Measurements from ENCODE around the gene OR2T10. TPM values are rescaled to one million over a fixed set of nuclear protein-coding genes. Genes with fewer than 3 reads are reported as not detected.
"Not testable (repeated sequence)": the region's sequence is repeated elsewhere in the genome, so short reads cannot be mapped to it uniquely, and the experiment has no call there.

OR2T10 gene
- total and polyA plus RNA-seq, 9 donors, result not detected

DNA sequence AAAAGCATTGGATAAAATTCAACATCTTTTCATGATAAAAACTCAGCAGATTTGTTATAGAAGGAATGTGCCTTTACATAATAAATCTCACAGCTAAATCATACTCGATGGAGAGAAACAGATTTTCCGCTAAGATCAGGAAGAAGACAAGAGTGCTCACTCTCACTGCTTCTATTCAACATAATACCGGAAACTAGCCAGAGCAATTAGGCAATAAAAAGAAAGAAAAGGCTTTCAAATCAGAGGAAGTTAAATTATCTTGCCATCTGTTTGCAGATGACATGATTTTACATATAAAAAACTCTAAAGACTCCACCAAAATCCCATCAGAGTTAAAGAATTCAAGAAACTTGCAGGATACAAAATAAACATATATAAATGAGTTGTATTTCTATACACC is 26.7 kb downstream of the OR2T10 start:
- not testable (repeated sequence) for H3K27ac ChIP-seq (ENCODE audit: low read length); H3K27me3 ChIP-seq (ENCODE audit: control insufficient read depth, insufficient read depth, low read length); DNase-seq; H3K9me3 ChIP-seq (replicated peaks; ENCODE audit: control insufficient read depth, low read depth, low read length); H3K4me1 ChIP-seq (ENCODE audit: control insufficient read depth, insufficient read depth, low read length); H3K4me3 ChIP-seq (ENCODE audit: low read length); H3K36me3 ChIP-seq (ENCODE audit: control insufficient read depth, insufficient read depth, low read length)
- no CpG with 5 or more reads among the region's 3 CpGs for WGBS (ENCODE audit: insufficient coverage)

- DNase-seq; H3K27ac ChIP-seq (ENCODE audit: low read length); H3K36me3 ChIP-seq (ENCODE audit: control insufficient read depth, insufficient read depth, low read length); H3K9me3 ChIP-seq (replicated peaks; ENCODE audit: control insufficient read depth, low read depth, low read length); H3K27me3 ChIP-seq (ENCODE audit: control insufficient read depth, insufficient read depth, low read length); H3K4me1 ChIP-seq (ENCODE audit: control insufficient read depth, insufficient read depth, low read length); H3K4me3 ChIP-seq (ENCODE audit: low read length): not testable (repeated sequence)
- no CpG with 5 or more reads among the region's 2 CpGs for WGBS (ENCODE audit: insufficient coverage)
Measured at GRCh38 chr1:248569049-248569448, 28.5 kb downstream of the OR2T10 start.

DNA sequence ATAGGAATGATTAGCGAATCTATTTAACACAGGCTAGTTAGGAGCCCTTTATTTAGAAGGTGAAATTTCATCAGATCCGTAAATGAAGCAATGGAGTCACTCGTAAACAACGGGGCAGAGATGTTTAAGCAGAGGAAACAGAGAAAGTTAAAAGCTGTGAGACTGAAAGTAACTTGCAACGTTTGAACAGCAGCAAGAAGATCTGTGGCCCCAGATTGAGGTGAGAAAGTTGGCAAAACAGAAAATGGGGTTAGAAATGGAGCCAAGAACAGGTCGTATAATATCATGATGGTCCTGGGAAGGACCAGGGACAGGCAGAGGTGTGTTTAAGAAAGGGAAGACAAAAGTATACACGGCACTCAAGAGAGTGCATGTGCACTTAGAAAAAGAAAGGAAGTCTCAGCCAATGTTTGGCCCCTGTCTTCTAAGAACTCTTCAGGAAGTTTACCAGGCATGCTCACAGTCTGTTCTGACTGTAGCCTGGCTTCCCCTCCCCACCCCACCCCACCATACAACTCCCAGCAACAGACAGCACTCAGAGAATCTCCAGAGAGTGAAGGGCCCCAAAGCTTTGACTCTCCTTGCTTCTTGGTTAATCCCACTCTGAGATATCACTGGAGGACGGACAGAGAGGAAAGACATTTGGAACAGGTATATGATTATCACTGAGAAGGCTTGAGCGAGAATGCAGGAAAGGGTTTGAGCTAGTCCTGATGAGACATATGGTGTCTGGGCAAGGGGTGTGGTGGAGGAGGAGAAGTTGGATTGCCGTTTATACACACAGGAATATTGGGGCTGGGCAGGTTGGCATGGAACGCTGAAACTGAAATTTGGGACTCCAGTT is 31.7 kb downstream of the OR2T10 start:
- 67% methylated on average over 6 of the region's 11 CpGs for WGBS (ENCODE audit: insufficient coverage)
- not testable (repeated sequence) for H3K9me3 ChIP-seq (replicated peaks; ENCODE audit: control insufficient read depth, low read depth, low read length); H3K4me1 ChIP-seq (ENCODE audit: control insufficient read depth, insufficient read depth, low read length); H3K4me3 ChIP-seq (ENCODE audit: low read length); H3K27ac ChIP-seq (ENCODE audit: low read length); DNase-seq; H3K27me3 ChIP-seq (ENCODE audit: control insufficient read depth, insufficient read depth, low read length); H3K36me3 ChIP-seq (ENCODE audit: control insufficient read depth, insufficient read depth, low read length)

GRCh38 chr1:248562672-248563071 is 34.8 kb downstream of the OR2T10 start, which contains the start of gene OR2T29:
OR2T29 (minus strand) TSS chr1:248562772; CDS start chr1:248559491, 3,281 bp downstream.
- no CpG with 5 or more reads among the region's 3 CpGs for WGBS (ENCODE audit: insufficient coverage)
- H3K4me1 ChIP-seq (ENCODE audit: control insufficient read depth, insufficient read depth, low read length); H3K4me3 ChIP-seq (ENCODE audit: low read length); DNase-seq; H3K27ac ChIP-seq (ENCODE audit: low read length); H3K27me3 ChIP-seq (ENCODE audit: control insufficient read depth, insufficient read depth, low read length); H3K9me3 ChIP-seq (replicated peaks; ENCODE audit: control insufficient read depth, low read depth, low read length); H3K36me3 ChIP-seq (ENCODE audit: control insufficient read depth, insufficient read depth, low read length): not testable (repeated sequence)

GRCh38 chr1:248551027-248551426 is 46.5 kb downstream of the OR2T10 start:
- no CpG with 5 or more reads among the region's 6 CpGs for WGBS (ENCODE audit: insufficient coverage)
- H3K9me3 ChIP-seq (replicated peaks; ENCODE audit: control insufficient read depth, low read depth, low read length); H3K4me1 ChIP-seq (ENCODE audit: control insufficient read depth, insufficient read depth, low read length); H3K36me3 ChIP-seq (ENCODE audit: control insufficient read depth, insufficient read depth, low read length); DNase-seq; H3K4me3 ChIP-seq (ENCODE audit: low read length); H3K27me3 ChIP-seq (ENCODE audit: control insufficient read depth, insufficient read depth, low read length); H3K27ac ChIP-seq (ENCODE audit: low read length): not testable (repeated sequence)

DNA sequence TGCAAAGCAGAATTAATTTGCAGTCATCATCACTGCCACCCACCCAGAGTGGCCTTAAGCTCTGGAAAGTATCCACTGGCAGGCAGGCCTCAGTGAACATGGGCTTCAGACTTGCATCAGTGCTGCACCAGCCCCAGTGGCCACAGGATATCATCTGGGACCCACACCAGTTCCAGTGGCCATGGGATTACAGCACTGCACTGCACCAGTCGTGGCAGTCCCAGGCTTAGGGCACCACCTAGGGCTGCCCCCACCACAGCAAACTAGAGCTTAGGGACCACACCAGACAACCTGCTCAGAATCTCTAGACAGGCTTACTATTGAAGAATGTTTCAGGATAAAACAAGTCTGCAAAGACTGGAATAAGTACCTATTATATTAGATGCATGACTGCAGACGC is 50.1 kb downstream of the OR2T10 start:
- DNase-seq; H3K27ac ChIP-seq (ENCODE audit: low read length); H3K27me3 ChIP-seq (ENCODE audit: control insufficient read depth, insufficient read depth, low read length); H3K36me3 ChIP-seq (ENCODE audit: control insufficient read depth, insufficient read depth, low read length); H3K9me3 ChIP-seq (replicated peaks; ENCODE audit: control insufficient read depth, low read depth, low read length); H3K4me1 ChIP-seq (ENCODE audit: control insufficient read depth, insufficient read depth, low read length); H3K4me3 ChIP-seq (ENCODE audit: low read length): not testable (repeated sequence)
- WGBS (ENCODE audit: insufficient coverage), result no CpG with 5 or more reads among the region's 2 CpGs

Other genes starting within 250 kb of the OR2T10 start
- gene OR14C36, start 248.9 kb downstream of the OR2T10 start, total RNA-seq, result not detected
- gene OR14C36, start 248.9 kb downstream of the OR2T10 start, polyA plus RNA-seq (ENCODE audit: insufficient read depth in 1 of 8, insufficient read length in 8 of 8, low replicate concordance in 1 of 8), result not detected
- not detected for gene OR2T4, start 236.0 kb downstream of the OR2T10 start, total RNA-seq
- not detected for gene OR2T4, start 236.0 kb downstream of the OR2T10 start, polyA plus RNA-seq (ENCODE audit: insufficient read depth in 1 of 8, insufficient read length in 8 of 8, low replicate concordance in 1 of 8)
- not detected for gene OR2T6, start 222.0 kb downstream of the OR2T10 start, total RNA-seq
- gene OR2T6, start 222.0 kb downstream of the OR2T10 start, polyA plus RNA-seq (ENCODE audit: insufficient read depth in 1 of 8, insufficient read length in 8 of 8, low replicate concordance in 1 of 8), result not detected
- gene OR2T1, start 194.7 kb downstream of the OR2T10 start, total RNA-seq, result not detected
- not detected for gene OR2T1, start 194.7 kb downstream of the OR2T10 start, polyA plus RNA-seq (ENCODE audit: insufficient read depth in 1 of 8, insufficient read length in 8 of 8, low replicate concordance in 1 of 8)
- gene OR2T2, start 152.1 kb downstream of the OR2T10 start, total RNA-seq, result not detected
- under 1 TPM in 1 of 8 donors, not detected in 7; 0.06 TPM for gene OR2T2, start 152.1 kb downstream of the OR2T10 start, polyA plus RNA-seq (ENCODE audit: insufficient read depth in 1 of 8, insufficient read length in 8 of 8, low replicate concordance in 1 of 8)
- gene OR2T3, start 124.3 kb downstream of the OR2T10 start, total RNA-seq, result not detected
- gene OR2T3, start 124.3 kb downstream of the OR2T10 start, polyA plus RNA-seq (ENCODE audit: insufficient read depth in 1 of 8, insufficient read length in 8 of 8, low replicate concordance in 1 of 8), result not detected
- gene OR2T5, start 109.1 kb downstream of the OR2T10 start, total RNA-seq, result not detected
- gene OR2T5, start 109.1 kb downstream of the OR2T10 start, polyA plus RNA-seq (ENCODE audit: insufficient read depth in 1 of 8, insufficient read length in 8 of 8, low replicate concordance in 1 of 8), result not detected
- not detected for gene OR2G6, start 89.6 kb downstream of the OR2T10 start, total RNA-seq
- under 1 TPM in 1 of 8 donors, not detected in 7; 0.06 TPM for gene OR2G6, start 89.6 kb downstream of the OR2T10 start, polyA plus RNA-seq (ENCODE audit: insufficient read depth in 1 of 8, insufficient read length in 8 of 8, low replicate concordance in 1 of 8)
- gene OR2T29, start 34.9 kb downstream of the OR2T10 start, total RNA-seq, result not detected
- gene OR2T29, start 34.9 kb downstream of the OR2T10 start, polyA plus RNA-seq (ENCODE audit: insufficient read depth in 1 of 8, insufficient read length in 8 of 8, low replicate concordance in 1 of 8), result not detected
- not detected for gene OR2T34, start 22.9 kb downstream of the OR2T10 start, total RNA-seq
- not detected for gene OR2T34, start 22.9 kb downstream of the OR2T10 start, polyA plus RNA-seq (ENCODE audit: insufficient read depth in 1 of 8, insufficient read length in 8 of 8, low replicate concordance in 1 of 8)
- gene OR2T11, start 37.4 kb upstream of the OR2T10 start, total RNA-seq, result not detected
- gene OR2T11, start 37.4 kb upstream of the OR2T10 start, polyA plus RNA-seq (ENCODE audit: insufficient read depth in 1 of 8, insufficient read length in 8 of 8, low replicate concordance in 1 of 8), result not detected
- not detected for gene OR2T35, start 47.6 kb upstream of the OR2T10 start, total RNA-seq
- gene OR2T35, start 47.6 kb upstream of the OR2T10 start, polyA plus RNA-seq (ENCODE audit: insufficient read depth in 1 of 8, insufficient read length in 8 of 8, low replicate concordance in 1 of 8), result under 1 TPM in 1 of 8 donors, not detected in 7; 0.27 TPM
- not detected for gene OR2T27, start 57.8 kb upstream of the OR2T10 start, total RNA-seq
- gene OR2T27, start 57.8 kb upstream of the OR2T10 start, polyA plus RNA-seq (ENCODE audit: insufficient read depth in 1 of 8, insufficient read length in 8 of 8, low replicate concordance in 1 of 8), result not detected
- not detected for gene OR14I1, start 105.1 kb upstream of the OR2T10 start, total RNA-seq
- gene OR14I1, start 105.1 kb upstream of the OR2T10 start, polyA plus RNA-seq (ENCODE audit: insufficient read depth in 1 of 8, insufficient read length in 8 of 8, low replicate concordance in 1 of 8), result not detected
- gene LYPD8, start 158.1 kb upstream of the OR2T10 start, total RNA-seq, result not detected
- not detected for gene LYPD8, start 158.1 kb upstream of the OR2T10 start, polyA plus RNA-seq (ENCODE audit: insufficient read depth in 1 of 8, insufficient read length in 8 of 8, low replicate concordance in 1 of 8)
- gene SH3BP5L, start 228.2 kb upstream of the OR2T10 start, total RNA-seq, result 17.2 TPM
- gene SH3BP5L, start 228.2 kb upstream of the OR2T10 start, polyA plus RNA-seq (ENCODE audit: insufficient read depth in 1 of 8, insufficient read length in 8 of 8, low replicate concordance in 1 of 8), result 10 to 100 TPM; 17.5 to 22.2 (median 20.2) TPM
- gene ZNF672, start 240.5 kb upstream of the OR2T10 start, total RNA-seq, result 13.3 TPM
- gene ZNF672, start 240.5 kb upstream of the OR2T10 start, polyA plus RNA-seq (ENCODE audit: insufficient read depth in 1 of 8, insufficient read length in 8 of 8, low replicate concordance in 1 of 8), result 10 to 100 TPM; 16.4 to 20.7 (median 18.5) TPM

All from muscle of leg (tissue), 11 donors.